GM12878 (cell line): ENCODE results near the gene SH3D19. TPM values are rescaled to one million over a fixed set of nuclear protein-coding genes. Genes with fewer than 3 reads are reported as not detected.

Source experiments
- ATAC-seq: fragments of 200-7000 bp; cut with Tn5 transposase; 3 replicates; pipeline ENCODE4 v1.9.1; 2020; ENCODE audit warnings: mild to moderate bottlenecking, moderate library complexity
- BruUV-seq: library from RNA; stranded (reverse); fragments of 400-500 nt; replicated peaks from 2 replicates; lab custom pipeline; 2021; lab: Mats Ljungman, UMichigan
- CTCF ChIA-PET: fragments of 300-600 bp; sonication (Branson Sonifier 250); formaldehyde crosslinking; extraction: SDS; loops from one replicate; lab custom pipeline; 2021; ENCODE audit warnings: inconsistent platforms; lab: Yijun Ruan, JAX
- POLR2A ChIA-PET: fragments of 350-600 bp; formaldehyde crosslinking; extraction: SDS; loops from one replicate; lab custom pipeline; 2021; ENCODE audit warnings: inconsistent platforms; lab: Charles Lee
- RAD21 ChIA-PET: fragments of 300-600 bp; sonication (Branson Sonifier 250); formaldehyde crosslinking; loops from one replicate; lab custom pipeline; 2023; ENCODE audit warnings: antibody characterized with exemption; ENCODE audit not compliant: unreplicated experiment; lab: Charles Lee
- SMC1A ChIA-PET: fragments of 300-600 bp; sonication (Branson Sonifier 250); formaldehyde crosslinking; loops from one replicate; lab custom pipeline; 2023; ENCODE audit not compliant: unreplicated experiment, uncharacterized antibody; lab: Charles Lee
- DNase-seq: peaks from one replicate; pipeline ENCODE4 v3.0.0-alpha.2; 2011; ENCODE audit warnings: low read depth, low spot score
- FAIRE-seq: peaks from 3 replicates; lab custom pipeline; 2011; peaks lifted over from hg19 to GRCh38; lab: Jason Lieb, UNC
- H2AFZ ChIP-seq: 2 replicates; pipeline ENCODE4 v1.6.0; 2011; ENCODE audit warnings: low read depth, low read length, control low read depth; ENCODE audit not compliant: control insufficient read depth
- H3K27ac ChIP-seq: 2 replicates; pipeline ENCODE4 v1.5.1; 2011; ENCODE audit warnings: control low read depth; ENCODE audit not compliant: control insufficient read depth, insufficient read depth
- H3K27me3 ChIP-seq, 2 experiments: replicated peaks in 1 of 2; 2 replicates each; pipeline versions ENCODE4 v1.6.0 to v1.6.1; 2011; ENCODE audit warnings: low read length in 1 of 2; ENCODE audit not compliant: control insufficient read depth in 2 of 2, insufficient read depth in 2 of 2
- H3K36me3 ChIP-seq, 2 experiments: 2 replicates each; pipeline ENCODE4 v1.5.1; 2011; ENCODE audit warnings: low read length in 1 of 2; ENCODE audit not compliant: control insufficient read depth in 2 of 2, insufficient read depth in 2 of 2
- H3K4me1 ChIP-seq: 2 replicates; pipeline ENCODE4 v1.6.1; 2011; ENCODE audit warnings: mild to moderate bottlenecking, low read length, moderate library complexity, mixed read lengths; ENCODE audit not compliant: control insufficient read depth, insufficient read depth
- H3K4me2 ChIP-seq: 2 replicates; pipeline ENCODE4 v1.6.0; 2011; ENCODE audit warnings: control low read depth; ENCODE audit not compliant: control insufficient read depth, insufficient read depth
- H3K4me3 ChIP-seq: fragments of 200-600 bp; sonication (generic); 2 replicates; pipeline ENCODE4 v1.5.1; 2016
- H3K79me2 ChIP-seq: 2 replicates; pipeline ENCODE4 v1.6.0; 2011; ENCODE audit warnings: low read length; ENCODE audit not compliant: control insufficient read depth, insufficient read depth
- H3K9ac ChIP-seq: 2 replicates; pipeline ENCODE4 v1.8.0; 2011; ENCODE audit warnings: low read length, control low read depth, mixed read lengths; ENCODE audit not compliant: control insufficient read depth, insufficient read depth
- H3K9me3 ChIP-seq: replicated peaks from 3 replicates; pipeline ENCODE4 v1.5.1; 2011; ENCODE audit warnings: mild to moderate bottlenecking, low read length; ENCODE audit not compliant: control insufficient read depth, insufficient read depth
- H4K20me1 ChIP-seq: 2 replicates; pipeline ENCODE4 v1.6.0; 2011; ENCODE audit not compliant: control insufficient read depth, insufficient read depth
- CBFB ChIP-seq: IDR thresholded peaks from 2 replicates; pipeline ENCODE4 v1.6.1; 2016; ENCODE audit warnings: antibody characterized with exemption, low read depth
- CEBPB ChIP-seq, 2 experiments: fragments of 150-350 bp in 1 of 2; IDR thresholded peaks; 2 replicates each; pipeline ENCODE4 v1.6.1; 2012 to 2014; ENCODE audit warnings: low read depth in 2 of 2, low read length in 2 of 2, borderline replicate concordance in 1 of 2, inconsistent platforms in 1 of 2
- CREB1 ChIP-seq: IDR thresholded peaks from 2 replicates; pipeline ENCODE4 v1.6.1; 2012; ENCODE audit warnings: low read depth, mild to moderate bottlenecking, inconsistent platforms
- EGR1 ChIP-seq, 2 experiments: IDR thresholded peaks; 1 replicate in 1 of 2; 2 replicates in 1 of 2; pipeline ENCODE4 v1.6.1; 2011 to 2012; ENCODE audit warnings: low read depth in 2 of 2, low read length in 2 of 2, borderline replicate concordance in 1 of 2, mild to moderate bottlenecking in 1 of 2, moderate library complexity in 1 of 2
- EP300 ChIP-seq, 2 experiments: fragments of 150-350 bp in 1 of 2; IDR thresholded peaks; 2 replicates each; pipeline ENCODE4 v1.6.1; 2011 to 2012; ENCODE audit warnings: low read depth in 2 of 2, low read length in 2 of 2, borderline replicate concordance in 1 of 2, improper control_type of control experiment in 1 of 2, inconsistent platforms in 1 of 2; ENCODE audit not compliant: control insufficient read depth in 1 of 2
- HCFC1 ChIP-seq: fragments of 150-350 bp; IDR thresholded peaks from 2 replicates; pipeline ENCODE4 v1.6.1; 2014; ENCODE audit warnings: low read length
- JUNB ChIP-seq: IDR thresholded peaks from 2 replicates; pipeline ENCODE4 v1.6.1; 2016; ENCODE audit warnings: antibody characterized with exemption, mild to moderate bottlenecking
- KDM1A ChIP-seq: fragments of 200-600 bp; sonication (generic); IDR thresholded peaks from 2 replicates; pipeline ENCODE4 v1.6.1; 2016; ENCODE audit warnings: borderline replicate concordance
- MEF2B ChIP-seq: fragments of 450-650 bp; IDR thresholded peaks from 2 replicates; pipeline ENCODE4 v1.6.1; 2018; ENCODE audit warnings: mild to moderate bottlenecking, moderate library complexity; ENCODE audit not compliant: partially characterized antibody, poor library complexity, severe bottlenecking
- NBN ChIP-seq: fragments of 450-650 bp; IDR thresholded peaks from 2 replicates; pipeline ENCODE4 v1.6.1; 2016
- POLR2AphosphoS5 ChIP-seq: IDR thresholded peaks from 2 replicates; pipeline ENCODE4 v1.6.1; 2011; ENCODE audit warnings: mild to moderate bottlenecking, low read length, inconsistent platforms
- RBBP5 ChIP-seq: fragments of 200-600 bp; sonication (generic); conservative IDR thresholded peaks from 2 replicates; pipeline ENCODE4 v1.6.1; 2016
- RCOR1 ChIP-seq: conservative IDR thresholded peaks from 2 replicates; pipeline ENCODE4 v1.6.1; 2012; ENCODE audit warnings: low read depth, low read length, improper control_type of control experiment
- SKIL ChIP-seq: fragments of 450-650 bp; IDR thresholded peaks from 2 replicates; pipeline ENCODE4 v1.6.1; 2017; ENCODE audit warnings: mild to moderate bottlenecking, low read depth, inconsistent platforms; ENCODE audit not compliant: poor library complexity, severe bottlenecking
- SP1 ChIP-seq: IDR thresholded peaks from one replicate; pipeline ENCODE4 v1.6.1; 2011; ENCODE audit warnings: low read depth, low read length
- SREBF2 ChIP-seq: IDR thresholded peaks from 2 replicates; pipeline ENCODE4 v1.6.1; 2012; ENCODE audit warnings: mild to moderate bottlenecking, low read length
- TARDBP ChIP-seq: IDR thresholded peaks from 2 replicates; pipeline ENCODE4 v1.6.1; 2016; ENCODE audit warnings: borderline replicate concordance
- TBL1XR1 ChIP-seq: IDR thresholded peaks from 2 replicates; pipeline ENCODE4 v1.6.1; 2012; ENCODE audit warnings: low read depth, low read length, improper control_type of control experiment
- WGBS: methylation state at CpG from one replicate; pipeline ENCODE4 v1.1.6; 2016; ENCODE audit warnings: low lambda C conversion rate; ENCODE audit not compliant: insufficient replicate concordance, insufficient coverage; ENCODE audit errors: missing lambda C conversion rate; 5-methylcytosine and 5-hydroxymethylcytosine counted together
- in situ Hi-C: fragments of 300-500 bp; cut with MboI; formaldehyde crosslinking; loops from 9 replicates; pipeline ENCODE4 v1.14.3; 2018; ENCODE audit warnings: mixed read lengths
- intact Hi-C: fragments of 100-400 bp; cut with micrococcal nuclease; formaldehyde crosslinking; loops from one replicate; pipeline ENCODE4 v1.14.2; 2022; ENCODE audit not compliant: unreplicated experiment
- polyA plus RNA-seq, 11 experiments: library from polyadenylated mRNA; depleted of rRNA in 4 of 11; unstranded in 6 of 11; stranded (reverse) in 5 of 11; fragments of >200 nt; fragmentation: Nextera tagmentation in 4 of 11; fragmentation: Illumina TruSeq in 1 of 11; extraction: Ambion mirVana in 4 of 11; extraction: Trizol in 1 of 11; gene quantifications; 1 replicate in 1 of 11; 2 replicates in 10 of 11; pipeline versions ENCODE4 v1.2.1 to v1.2.3, GENCODE V29; 2011 to 2016; ENCODE audit warnings: inconsistent platforms in 2 of 11, missing spikeins in 2 of 11, low read depth in 1 of 11
- total RNA-seq, 4 experiments: library from RNA; depleted of rRNA in 3 of 4; stranded (reverse); fragments of >200 nt in 3 of 4; fragmentation: Illumina TruSeq in 1 of 4; extraction: Trizol in 1 of 4; gene quantifications; 2 replicates each; pipeline versions ENCODE4 v1.2.1 to v1.2.3, GENCODE V29; 2013 to 2021

SH3D19 gene
- total and polyA plus RNA-seq, 10 of the 15 experiments (the other 5 are each of a cell fraction or from before 2014, with no cell fraction given): 0.03 to 6.9 (median 0.33) TPM; not detected in 3

- intact Hi-C loops (no loop called here), in situ Hi-C loops (no loop called here)
- no peaks in the 10 kb centered on the region for H3K27me3 ChIP-seq
- BruUV-seq: no TSS peak
- no peak overlapping the region for H3K9ac ChIP-seq
- no peak overlapping the region for H3K4me2 ChIP-seq
- no peak overlapping the region for H3K4me3 ChIP-seq
- no peaks in the 10 kb centered on the region for H3K4me1 ChIP-seq
- no peaks in the 10 kb centered on the region for H3K9me3 ChIP-seq
- no peak for FAIRE-seq
- H3K79me2 ChIP-seq: no peaks in the 10 kb centered on the region
- ChIA-PET SMC1A (no interaction called here), CTCF (interaction anchor here (1.6 to 2.4 kb wide), 2 partner anchors 9 to 15 kb away, joined by 3 to 7 read pairs; partner anchors contain the start of gene PRSS48), POLR2A (interaction anchor here (0.6 kb wide), 1 partner anchor 416 kb away, joined by 4 read pairs; no protein-coding TSS in a partner anchor), RAD21 (no interaction called here)
- no peak overlapping the region for H3K27ac ChIP-seq
- H4K20me1 ChIP-seq: no peaks in the 10 kb centered on the region
- H3K36me3 ChIP-seq: no peaks in the 10 kb centered on the region
- TF ChIP-seq EP300 (IDR thresholded peaks at IDR 0.05; ENCODE audit: borderline replicate concordance in 1 of 2, control insufficient read depth in 1 of 2, low read depth in 2 of 2, low read length in 2 of 2) (no peak), POLR2AphosphoS5 (no peak), RBBP5 (no peak), EGR1 (IDR thresholded peaks at IDR 0.05; ENCODE audit: borderline replicate concordance in 1 of 2, low read depth in 2 of 2, low read length in 2 of 2) (no peak), CBFB (no peak), TBL1XR1 (no peak), RCOR1 (no peak), NBN (no peak), MEF2B (no peak), CREB1 (no peak), JUNB (no peak), CEBPB (IDR thresholded peaks at IDR 0.05; ENCODE audit: borderline replicate concordance in 1 of 2, low read depth in 2 of 2, low read length in 2 of 2) (no peak), HCFC1 (no peak), SKIL (no peak), TARDBP (no peak), SREBF2 (no peak), SP1 (no peak), KDM1A (no peak)
- H2AFZ ChIP-seq: no peak overlapping the region
- no peak for DNase-seq
- WGBS: 0% methylated on average over 1 of the region's 1 CpG
- ATAC-seq: no peak
Measured at GRCh38 chr4:151291485-151291884, 33.9 kb downstream of the SH3D19 start.
